GM18508 (cell line): ENCODE data around the gene ARRDC2.
"Not testable (repeated sequence)": the region's sequence is repeated elsewhere in the genome, so short reads cannot be mapped to it uniquely, and the experiment has no call there.

Experiments
- ATAC-seq: cut with Tn5 transposase; IDR thresholded peaks from one replicate; pipeline ENCODE4 v1.9.1; 2021; ENCODE audit warnings: moderate number of reproducible peaks; ENCODE audit not compliant: insufficient read depth, unreplicated experiment

Gene ARRDC2

GRCh38 chr19:18007917-18008673 lies at the start of gene ARRDC2:
Gene ARRDC2 (plus strand): TSS chr19:18008170. CDS start chr19:18008311, 141 bp downstream.
- ATAC-seq, result no peak

- ATAC-seq, result no peak
These were observed 43.9 kb upstream of the ARRDC2 start for GRCh38 chr19:17963936-17964691.

GRCh38 chr19:17965370-17966128 lies 42.4 kb upstream of the ARRDC2 start:
- ATAC-seq, result no peak

- ATAC-seq, result no peak
These were observed 41.9 kb upstream of the ARRDC2 start for GRCh38 chr19:17966129-17966483.

- no peak for ATAC-seq
These were observed 41.3 kb upstream of the ARRDC2 start, which contains the start of gene KCNN1 for GRCh38 chr19:17966550-17967256. Gene KCNN1 (plus strand): TSS chr19:17967107. CDS start chr19:17973889, 6,782 bp downstream.

GRCh38 chr19:17967257-17968051 lies 40.5 kb upstream of the ARRDC2 start:
- no peak for ATAC-seq

- ATAC-seq, result no peak
These were observed 39.6 kb upstream of the ARRDC2 start for GRCh38 chr19:17968362-17968761.

GRCh38 chr19:17969096-17969792 lies 38.7 kb upstream of the ARRDC2 start:
- no peak for ATAC-seq

- no peak for ATAC-seq
These were observed 35.7 kb upstream of the ARRDC2 start for GRCh38 chr19:17972230-17972629.

GRCh38 chr19:17973759-17974158 lies 34.2 kb upstream of the ARRDC2 start:
- ATAC-seq, result no peak

GRCh38 chr19:17974551-17974950 lies 33.4 kb upstream of the ARRDC2 start:
- ATAC-seq, result no peak

GRCh38 chr19:17975032-17975431 lies 32.9 kb upstream of the ARRDC2 start:
- ATAC-seq, result no peak

GRCh38 chr19:17977021-17977420 lies 30.9 kb upstream of the ARRDC2 start:
- no peak for ATAC-seq

GRCh38 chr19:17977488-17977887 lies 30.5 kb upstream of the ARRDC2 start:
- ATAC-seq, result no peak

- ATAC-seq, result no peak
These were observed 26.4 kb upstream of the ARRDC2 start for GRCh38 chr19:17981611-17982010.

GRCh38 chr19:17982430-17982829 lies 25.5 kb upstream of the ARRDC2 start:
- ATAC-seq, result no peak

GRCh38 chr19:17985037-17985818 lies 22.7 kb upstream of the ARRDC2 start:
- no peak for ATAC-seq

- not testable (repeated sequence) for ATAC-seq
These were observed 21.4 kb upstream of the ARRDC2 start for GRCh38 chr19:17986569-17986968.
